Neural cell (in vitro differentiated cells): ENCODE data around the gene IDUA.

Experiments used
- CTCF ChIP-seq: fragments of 450-650 bp; IDR thresholded peaks from 2 replicates; pipeline ENCODE4 v1.5.1; 2014; ENCODE audit warnings: antibody characterized with exemption, mild to moderate bottlenecking, moderate library complexity; ENCODE audit not compliant: poor library complexity, severe bottlenecking
- EP300 ChIP-seq: fragments of 450-650 bp; conservative IDR thresholded peaks from 2 replicates; pipeline ENCODE4 v1.6.1; 2014; ENCODE audit warnings: antibody characterized with exemption, mild to moderate bottlenecking, moderate library complexity; ENCODE audit not compliant: poor library complexity, severe bottlenecking
- EZH2 ChIP-seq: fragments of 200-600, 300-800 bp; shearing (Covaris generic), sonication (generic); IDR thresholded peaks from 2 replicates; pipeline ENCODE4 v1.6.1; 2014; ENCODE audit warnings: antibody characterized with exemption, low read length, borderline replicate concordance, mild to moderate bottlenecking; ENCODE audit not compliant: insufficient read depth, poor library complexity, severe bottlenecking
- MXI1 ChIP-seq: fragments of 450-650 bp; conservative IDR thresholded peaks from 2 replicates; pipeline ENCODE4 v1.6.1; 2014; ENCODE audit warnings: antibody characterized with exemption, mild to moderate bottlenecking; ENCODE audit not compliant: poor library complexity, severe bottlenecking
- POLR2AphosphoS5 ChIP-seq: IDR thresholded peaks from 2 replicates; pipeline ENCODE4 v1.6.1; 2012
- REST ChIP-seq: IDR thresholded peaks from 2 replicates; pipeline ENCODE4 v1.6.1; 2012; ENCODE audit warnings: borderline replicate concordance
- SMC3 ChIP-seq: fragments of 450-650 bp; conservative IDR thresholded peaks from 2 replicates; pipeline ENCODE4 v1.6.1; 2014; ENCODE audit warnings: antibody characterized with exemption, mild to moderate bottlenecking, moderate library complexity; ENCODE audit not compliant: poor library complexity

GRCh38 chr4:1030031-1030430 is 43.2 kb downstream of the IDUA start:
- TF ChIP-seq CTCF (no peak), SMC3 (no peak), POLR2AphosphoS5 (no peak), REST (no peak), MXI1 (no peak), EP300 (no peak), EZH2 (no peak)
